Right forelimb (tissue), 1 donor: ENCODE measurements around the gene MRPL39.

Experiments
- DNase-seq: peaks from one replicate; pipeline ENCODE4 v3.0.0-alpha.2; 2018

Gene MRPL39

DNA sequence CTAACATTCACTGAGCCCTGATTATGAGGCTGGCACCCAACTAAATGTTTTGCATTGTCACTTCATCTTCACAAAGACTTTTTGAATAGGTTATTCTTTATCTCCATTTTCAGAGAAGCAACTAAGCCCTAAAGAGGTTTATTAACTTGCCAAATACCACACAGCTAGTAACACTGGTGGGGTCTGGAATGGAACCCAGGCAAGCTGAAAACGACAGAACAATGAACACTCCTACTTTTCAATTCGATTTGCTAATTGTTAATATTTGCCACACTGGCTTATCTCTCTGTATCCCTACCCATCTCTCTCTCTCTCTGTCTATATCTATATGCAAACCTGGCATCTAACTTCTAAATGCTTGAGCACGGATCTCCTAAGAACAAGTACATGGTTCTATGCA is 40.6 kb downstream of the MRPL39 start:
- DNase-seq, result no peak

DNA sequence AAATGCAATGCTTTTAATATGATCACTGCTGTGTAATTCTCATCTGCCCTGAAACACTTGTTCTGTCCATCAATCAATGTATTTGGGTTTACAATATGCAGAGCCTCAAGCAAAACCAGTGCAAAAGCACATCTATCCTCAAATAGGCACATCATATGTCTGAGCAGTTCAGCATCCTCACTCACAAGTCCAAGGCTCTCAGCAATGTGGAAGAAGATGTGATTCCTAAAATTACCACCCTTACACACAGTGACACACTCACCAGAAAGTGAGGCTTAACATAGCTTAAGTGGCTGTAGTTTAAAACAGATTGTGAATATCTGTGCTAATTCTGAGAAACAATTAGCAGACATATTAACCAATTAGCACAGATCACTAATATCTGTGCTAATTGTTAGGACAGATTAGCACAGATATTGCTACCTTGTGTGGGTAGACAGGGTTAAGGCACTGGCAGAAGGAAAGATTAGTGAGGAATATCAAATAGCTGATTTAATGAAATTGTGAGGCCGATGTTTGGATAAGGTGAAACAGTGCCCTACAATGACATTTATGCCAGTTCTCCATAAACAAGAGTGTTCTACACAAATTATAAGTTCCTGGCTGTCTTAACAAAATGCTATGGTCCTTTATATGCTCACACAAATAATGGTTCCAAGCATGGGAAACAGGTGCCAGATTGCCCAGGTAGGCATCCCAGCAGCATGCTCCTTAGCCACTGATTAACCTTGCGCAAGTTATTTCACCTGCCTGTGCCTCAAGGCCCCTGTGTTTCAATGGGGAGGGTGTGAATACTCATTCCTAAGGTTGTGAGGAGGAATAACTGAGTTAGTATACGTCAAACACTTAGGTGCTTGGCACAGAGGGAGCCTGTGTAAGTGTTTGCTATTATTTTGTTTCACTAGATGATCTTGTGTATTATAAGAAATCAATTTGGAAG is 41.7 kb downstream of the MRPL39 start:
- DNase-seq, result no peak

DNA sequence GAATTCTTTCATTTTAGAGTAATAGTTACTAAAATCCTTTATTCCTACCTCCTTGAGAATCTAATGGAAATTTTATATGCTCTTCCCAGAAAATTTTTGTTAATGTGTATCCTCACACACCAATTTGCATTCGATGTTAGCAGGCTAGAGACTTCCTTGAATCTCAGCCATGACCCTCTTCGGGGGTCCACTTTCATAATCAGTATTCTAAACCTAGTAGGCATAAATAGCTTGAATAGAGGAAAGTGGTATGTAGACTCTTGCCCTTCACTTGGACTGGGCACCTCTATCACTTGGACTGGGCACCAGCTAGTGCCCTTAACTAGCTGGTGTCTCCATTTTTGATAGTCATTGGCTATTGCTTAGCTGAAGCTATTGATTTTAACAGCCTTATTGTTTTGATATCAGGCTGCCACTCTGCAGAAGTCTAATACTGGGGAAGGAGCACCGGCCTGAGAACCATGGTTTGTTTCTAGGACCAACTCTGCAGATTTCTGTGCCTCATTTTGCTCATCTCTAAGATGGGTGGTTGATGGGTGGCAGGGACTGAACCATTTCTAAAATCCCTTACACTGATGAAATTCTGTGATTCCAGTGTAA is 42.8 kb downstream of the MRPL39 start:
- no peak for DNase-seq

DNA sequence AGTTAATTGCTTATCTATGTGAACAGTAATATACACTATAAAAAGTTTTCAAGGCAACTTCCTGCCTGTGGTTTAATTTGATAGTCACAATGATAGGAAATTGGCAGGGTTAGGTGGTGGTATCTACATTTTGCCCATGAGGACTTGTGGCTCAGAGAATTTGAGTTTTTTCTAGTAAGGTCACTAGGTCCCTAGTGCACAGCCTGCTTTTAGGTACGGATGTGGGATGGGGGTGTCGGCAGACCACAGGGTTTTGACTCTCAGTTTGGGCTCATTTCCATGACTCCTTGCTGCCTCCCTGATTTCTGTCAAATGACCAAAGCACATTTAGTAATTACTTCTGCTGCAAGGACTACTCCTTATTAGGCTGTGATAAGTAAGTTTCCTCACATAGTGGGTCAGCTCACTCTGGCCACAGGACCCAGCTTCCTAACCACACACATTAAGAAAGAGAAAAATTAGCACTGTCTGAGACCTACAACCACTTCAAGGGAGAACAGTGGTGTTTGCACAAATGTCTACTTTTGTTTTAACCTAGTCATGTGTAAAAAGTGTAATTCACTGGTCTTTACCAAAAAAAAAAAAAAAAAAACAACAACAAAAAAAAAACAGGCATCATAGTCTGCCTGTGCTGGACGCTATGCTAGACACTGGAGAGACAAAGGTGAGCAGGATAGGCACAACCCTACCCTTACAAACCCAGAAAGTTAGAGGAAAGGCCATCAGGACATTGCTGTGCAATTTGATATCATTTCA is 43.7 kb downstream of the MRPL39 start:
- DNase-seq, result no peak

DNA sequence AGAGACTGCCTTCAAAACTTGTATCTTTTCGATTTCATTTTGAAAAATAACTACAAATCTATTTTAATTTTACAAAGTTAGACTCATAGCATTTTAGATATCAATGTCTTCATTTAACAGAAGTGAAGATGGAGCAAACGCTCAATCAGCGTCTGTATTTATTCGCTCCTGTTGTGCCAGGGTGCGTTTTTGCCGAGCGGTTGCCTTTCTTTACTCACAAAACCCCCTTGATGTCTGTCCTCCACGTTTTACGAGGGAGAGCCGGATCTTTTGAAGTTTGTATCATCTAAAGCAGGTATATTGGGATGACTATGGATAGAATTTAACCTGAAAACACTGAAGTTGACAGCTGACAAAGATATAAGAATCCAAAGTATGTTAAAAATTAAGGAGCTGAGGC is 44.6 kb downstream of the MRPL39 start:
- no peak for DNase-seq

DNA sequence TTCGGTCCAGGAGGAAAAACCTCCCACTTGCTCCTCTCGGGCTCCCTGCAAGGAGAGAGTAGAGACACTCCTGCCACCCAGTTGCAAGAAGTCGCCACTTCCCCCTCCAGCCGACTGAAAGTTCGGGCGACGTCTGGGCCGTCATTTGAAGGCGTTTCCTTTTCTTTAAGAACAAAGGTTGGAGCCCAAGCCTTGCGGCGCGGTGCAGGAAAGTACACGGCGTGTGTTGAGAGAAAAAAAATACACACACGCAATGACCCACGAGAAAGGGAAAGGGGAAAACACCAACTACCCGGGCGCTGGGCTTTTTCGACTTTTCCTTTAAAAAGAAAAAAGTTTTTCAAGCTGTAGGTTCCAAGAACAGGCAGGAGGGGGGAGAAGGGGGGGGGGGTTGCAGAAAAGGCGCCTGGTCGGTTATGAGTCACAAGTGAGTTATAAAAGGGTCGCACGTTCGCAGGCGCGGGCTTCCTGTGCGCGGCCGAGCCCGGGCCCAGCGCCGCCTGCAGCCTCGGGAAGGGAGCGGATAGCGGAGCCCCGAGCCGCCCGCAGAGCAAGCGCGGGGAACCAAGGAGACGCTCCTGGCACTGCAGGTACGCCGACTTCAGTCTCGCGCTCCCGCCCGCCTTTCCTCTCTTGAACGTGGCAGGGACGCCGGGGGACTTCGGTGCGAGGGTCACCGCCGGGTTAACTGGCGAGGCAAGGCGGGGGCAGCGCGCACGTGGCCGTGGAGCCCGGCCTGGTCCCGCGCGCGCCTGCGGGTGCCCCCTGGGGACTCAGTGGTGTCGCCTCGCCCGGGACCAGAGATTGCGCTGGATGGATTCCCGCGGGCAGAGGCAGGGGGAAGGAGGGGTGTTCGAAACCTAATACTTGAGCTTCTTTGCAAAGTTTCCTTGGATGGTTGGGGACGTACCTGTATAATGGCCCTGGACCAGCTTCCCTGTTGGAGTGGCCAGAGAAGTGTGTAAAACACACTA is 45.3 kb downstream of the MRPL39 start:
- DNase-seq, result peak; percentile 82

DNA sequence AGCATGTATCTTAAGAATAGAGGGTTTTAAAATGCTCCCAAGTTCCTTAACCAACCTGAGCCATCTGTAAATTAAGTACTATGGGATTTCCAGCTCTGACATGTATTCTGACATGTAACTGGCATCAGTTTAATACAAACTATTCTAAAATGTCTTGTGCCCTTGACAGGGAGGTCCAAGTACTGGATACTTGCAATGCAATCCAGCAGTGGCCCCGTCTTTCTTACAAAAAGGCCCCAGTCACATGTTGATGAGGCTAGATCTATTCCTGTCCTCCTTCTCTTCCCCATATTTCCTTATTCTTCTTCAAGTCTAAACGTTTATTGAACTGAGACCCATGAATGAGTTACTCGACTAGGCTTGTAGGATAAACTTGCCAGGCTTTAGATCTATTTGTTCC is 46.4 kb downstream of the MRPL39 start:
- DNase-seq, result no peak

DNA sequence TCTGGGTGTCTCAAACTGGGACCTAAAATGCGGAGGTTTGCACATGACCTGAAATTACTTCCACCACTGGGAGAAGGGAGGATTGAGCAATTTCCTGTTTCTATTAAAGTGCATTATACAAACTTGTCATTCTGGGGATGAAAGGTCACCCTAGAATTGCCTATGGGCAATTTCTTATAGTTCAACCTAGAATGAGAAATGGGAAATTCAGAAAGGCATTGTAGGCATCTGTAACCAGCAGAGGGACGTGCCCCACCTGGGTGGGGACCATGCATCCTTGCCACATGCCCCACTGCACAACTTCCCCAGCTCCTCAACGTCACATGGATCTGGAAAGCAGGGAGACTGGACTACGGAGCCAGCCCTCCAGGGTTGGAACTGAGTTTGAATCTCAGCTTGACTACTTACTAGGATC is 47.0 kb downstream of the MRPL39 start:
- no peak for DNase-seq

DNA sequence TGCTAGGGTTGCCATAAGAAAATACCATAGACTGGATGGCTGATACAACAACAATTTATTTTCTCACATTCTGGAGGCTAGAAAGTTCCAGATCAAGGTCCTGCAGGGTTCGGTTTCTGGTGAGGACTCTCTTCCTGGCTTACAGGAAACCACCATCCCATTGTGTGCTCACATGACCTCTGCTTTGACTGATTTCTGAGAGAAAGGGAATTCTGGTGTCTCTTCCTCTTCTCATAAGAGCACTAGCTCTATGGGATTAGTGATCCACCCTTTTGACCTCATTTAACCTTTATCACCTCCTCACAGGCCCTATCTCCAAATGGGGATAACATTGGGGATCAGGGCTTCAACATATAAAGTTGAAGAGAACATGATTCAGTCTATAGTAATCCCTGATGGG is 47.5 kb downstream of the MRPL39 start:
- DNase-seq, result no peak

DNA sequence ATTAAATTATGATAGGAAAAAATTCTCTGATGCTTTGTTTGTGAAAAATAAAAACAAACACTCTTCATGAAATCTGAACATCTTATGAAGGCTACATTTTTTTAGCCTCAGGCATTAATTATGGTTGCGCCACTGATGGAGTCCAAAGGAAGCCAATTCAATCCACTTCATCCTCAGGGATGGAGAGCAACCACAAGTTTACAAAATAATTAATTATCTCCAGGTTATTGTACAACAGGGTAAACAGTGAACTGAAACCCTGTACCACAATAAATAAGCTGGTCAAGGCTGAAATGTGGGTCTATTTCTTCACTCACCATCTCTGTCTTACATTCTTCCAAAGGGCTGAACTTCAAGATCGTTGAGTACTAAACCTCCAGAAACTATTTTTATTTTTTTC is 49.2 kb downstream of the MRPL39 start:
- no peak for DNase-seq

DNA sequence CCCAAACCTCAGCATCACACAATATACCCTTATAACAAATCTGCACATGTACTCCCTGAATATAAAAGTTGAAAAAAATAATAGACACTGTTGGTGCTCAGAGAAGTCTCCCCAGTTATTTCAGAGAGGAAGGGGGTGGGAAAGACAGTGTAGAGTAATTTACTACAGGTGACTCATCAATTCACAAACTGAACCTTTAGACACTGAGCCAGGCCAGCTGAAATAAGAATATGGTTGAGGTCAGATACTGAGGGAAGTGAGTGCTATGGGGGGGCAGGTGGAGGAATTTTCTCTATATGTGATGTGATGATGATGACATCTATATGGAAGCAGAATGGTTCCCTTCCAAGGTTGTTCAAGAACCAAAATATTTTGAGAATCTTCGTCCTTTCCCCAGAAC is 50.1 kb downstream of the MRPL39 start:
- DNase-seq, result no peak

DNA sequence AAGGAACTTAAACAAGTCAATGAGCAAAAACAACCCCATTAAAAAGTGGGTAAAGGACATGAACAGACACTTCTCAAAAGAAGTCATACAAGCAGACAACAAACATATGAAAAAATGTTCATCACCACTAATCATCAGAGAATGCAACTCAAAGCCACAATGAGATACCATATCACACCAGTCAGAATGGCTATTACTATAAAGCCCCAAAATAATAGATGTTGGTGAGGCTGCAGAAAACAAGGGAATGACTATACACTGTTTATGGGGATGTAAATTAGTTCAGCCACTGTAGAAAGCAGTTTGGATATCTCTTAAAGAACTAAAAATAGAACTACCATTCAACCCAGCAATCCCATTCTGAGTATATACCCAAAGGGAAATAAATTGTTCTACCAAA is 51.2 kb downstream of the MRPL39 start:
- DNase-seq, result no peak

DNA sequence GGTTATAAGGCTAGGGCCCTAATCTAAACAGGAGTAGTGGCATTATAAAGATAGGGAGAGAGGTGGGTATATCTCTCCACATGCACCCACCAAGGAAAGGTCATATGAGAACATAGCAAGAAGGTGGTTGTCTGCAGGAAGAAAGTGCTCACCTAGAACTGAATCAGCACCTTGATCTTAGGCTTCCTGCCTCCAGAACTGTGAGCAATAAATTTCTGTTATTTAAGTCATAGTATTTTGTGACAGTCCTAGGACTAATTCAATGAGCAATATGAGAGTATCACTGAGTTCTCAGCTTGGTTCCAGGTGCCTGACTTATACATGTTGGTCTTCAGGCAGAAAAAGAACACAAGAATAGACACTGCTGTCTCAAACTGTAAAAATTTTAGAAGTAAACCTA is 51.8 kb downstream of the MRPL39 start:
- DNase-seq, result no peak

DNA sequence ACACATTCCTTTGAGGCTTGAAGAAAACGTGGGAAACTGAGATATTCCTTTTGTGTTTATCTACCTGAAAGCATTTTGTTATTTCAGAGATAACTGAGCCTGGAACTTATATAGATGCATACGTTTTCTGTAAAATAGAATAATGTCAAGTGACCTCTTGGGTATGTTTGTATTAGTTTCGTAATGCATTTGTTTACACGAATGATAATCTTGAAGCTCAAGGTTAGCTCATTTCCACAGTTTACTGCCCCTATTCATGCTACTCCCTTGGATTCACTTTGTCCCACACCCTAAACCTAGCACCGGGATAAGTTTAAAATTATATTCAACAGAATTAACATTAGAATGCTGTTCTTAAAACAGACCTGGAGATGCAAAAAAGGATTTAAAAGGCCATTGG is 54.4 kb downstream of the MRPL39 start:
- no peak for DNase-seq

DNA sequence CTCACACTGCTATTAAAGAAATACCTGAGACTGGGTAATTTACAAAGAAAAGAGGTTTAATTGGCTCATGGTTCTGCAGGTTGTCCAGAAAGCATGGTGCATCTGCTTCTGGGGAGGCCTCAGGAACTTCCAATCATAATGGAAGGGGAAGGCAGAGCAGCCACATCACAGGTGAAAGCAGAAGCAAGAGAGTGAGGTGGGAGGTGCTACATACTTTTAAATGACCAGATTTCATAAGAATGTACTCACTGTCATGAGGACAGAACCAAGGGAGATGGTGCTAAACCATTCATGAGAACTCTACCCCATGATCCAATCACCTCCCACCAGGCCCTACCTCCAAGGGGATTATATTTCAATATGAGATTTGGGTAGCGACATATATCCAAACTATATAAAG is 55.7 kb downstream of the MRPL39 start:
- no peak for DNase-seq

DNA sequence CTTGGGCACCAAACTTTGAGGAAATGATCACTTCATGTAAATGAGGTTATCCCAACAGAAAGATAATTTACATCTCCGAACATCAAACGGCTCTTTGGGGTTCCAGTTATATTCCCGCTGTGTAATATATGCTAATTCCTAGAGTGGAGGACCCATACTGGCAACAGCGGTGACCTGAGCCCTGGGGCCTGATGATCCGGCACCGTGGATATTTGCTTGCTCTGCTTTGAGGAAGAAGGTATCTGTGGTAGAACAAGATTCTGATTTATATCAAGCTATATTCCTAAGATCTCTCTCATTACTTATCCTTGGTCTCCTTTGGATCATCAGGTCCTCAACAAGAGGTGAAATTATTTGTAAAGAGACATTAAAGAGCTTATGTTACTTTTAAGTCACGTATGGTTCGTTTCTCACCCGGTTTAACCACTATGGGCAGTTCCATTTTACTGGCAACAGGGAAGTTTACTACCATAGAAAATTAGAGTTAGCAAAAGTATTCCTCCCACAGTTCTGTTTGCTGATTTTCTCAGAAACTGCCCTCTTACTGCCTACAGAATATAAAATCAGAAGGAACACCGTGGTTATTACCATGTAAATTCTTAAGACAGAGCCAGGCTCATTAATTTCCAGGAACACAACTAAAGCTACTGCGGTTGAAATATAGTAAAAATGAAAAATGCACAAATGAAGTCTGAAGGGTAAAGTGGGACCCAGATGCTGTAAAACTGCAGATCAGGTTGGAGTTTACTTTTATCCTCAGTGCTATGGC is 56.7 kb downstream of the MRPL39 start:
- DNase-seq, result no peak

DNA sequence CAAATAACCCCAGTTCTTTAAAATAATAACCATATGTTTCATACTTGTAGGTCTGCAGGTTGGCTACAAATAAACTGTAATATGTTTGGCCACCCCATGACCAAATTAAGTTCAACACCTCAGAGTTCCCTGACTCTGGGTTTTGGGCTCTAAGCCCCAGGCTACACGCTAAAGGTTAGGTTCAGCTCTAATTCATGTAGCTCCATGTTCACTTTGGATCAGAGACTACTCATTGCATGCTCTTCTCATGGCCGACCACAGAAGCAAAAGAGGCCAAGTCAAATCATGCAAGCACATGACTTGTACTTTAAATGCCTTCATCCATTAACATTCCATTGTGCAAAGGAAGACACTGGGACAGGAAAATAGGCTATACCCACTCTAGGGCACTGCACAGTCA is 66.2 kb downstream of the MRPL39 start:
- no peak for DNase-seq

DNA sequence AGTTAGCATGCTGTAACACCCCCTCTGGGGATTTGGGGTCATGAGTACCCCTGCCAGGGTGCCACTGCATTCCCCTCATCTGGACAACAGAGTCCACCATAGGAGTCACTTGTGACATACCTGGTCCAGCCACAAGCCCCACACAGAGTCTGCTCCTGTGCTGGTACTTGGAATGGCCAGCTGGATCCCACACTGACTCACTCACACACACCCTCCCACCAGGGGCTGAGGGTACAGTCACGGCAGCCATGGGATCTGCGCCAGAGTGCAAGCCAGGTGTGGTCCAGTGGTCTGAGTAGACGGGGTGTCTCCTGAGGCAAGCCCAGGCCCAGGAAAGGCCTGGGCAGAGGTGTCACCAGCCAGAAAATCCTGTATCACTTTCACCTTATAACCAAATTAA is 67.7 kb downstream of the MRPL39 start:
- no peak for DNase-seq

DNA sequence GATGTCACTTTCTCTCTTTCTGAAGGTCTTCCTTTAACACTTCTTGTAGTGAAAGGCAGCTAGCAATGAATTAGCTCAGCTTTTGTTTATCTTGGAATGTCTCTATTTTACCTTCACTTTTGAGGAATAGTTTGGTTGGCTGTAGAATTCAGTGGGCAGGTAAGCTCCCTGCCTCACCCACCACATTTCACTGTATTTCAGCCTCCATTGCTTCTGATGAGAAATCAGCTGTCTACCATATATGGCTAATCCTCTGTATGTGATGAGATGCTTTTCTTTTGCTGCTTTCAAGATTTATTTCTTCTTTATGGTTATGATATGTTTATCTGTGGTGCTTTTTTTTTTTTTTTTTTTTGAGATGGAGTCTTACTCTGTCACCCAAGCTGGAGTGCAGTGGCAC is 70.1 kb downstream of the MRPL39 start:
- DNase-seq, result no peak

DNA sequence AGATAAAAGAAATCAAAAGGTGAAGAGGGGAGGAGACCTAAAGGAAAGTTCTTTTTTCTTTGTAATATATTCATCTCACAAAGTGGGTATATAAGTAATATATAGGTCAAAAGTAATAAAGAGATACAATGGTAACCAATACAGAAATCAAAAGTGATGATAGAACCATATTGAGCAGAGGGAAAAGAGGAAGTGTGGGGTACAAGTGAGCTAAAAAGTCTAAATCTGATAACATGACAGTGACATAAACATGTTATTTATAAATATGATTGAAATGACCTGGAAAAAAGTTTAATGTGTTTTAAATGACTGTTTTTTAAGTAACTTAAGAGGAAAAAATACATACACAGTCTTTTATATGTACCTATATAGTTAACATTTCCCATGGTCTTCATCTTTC is 70.5 kb downstream of the MRPL39 start:
- DNase-seq, result no peak

DNA sequence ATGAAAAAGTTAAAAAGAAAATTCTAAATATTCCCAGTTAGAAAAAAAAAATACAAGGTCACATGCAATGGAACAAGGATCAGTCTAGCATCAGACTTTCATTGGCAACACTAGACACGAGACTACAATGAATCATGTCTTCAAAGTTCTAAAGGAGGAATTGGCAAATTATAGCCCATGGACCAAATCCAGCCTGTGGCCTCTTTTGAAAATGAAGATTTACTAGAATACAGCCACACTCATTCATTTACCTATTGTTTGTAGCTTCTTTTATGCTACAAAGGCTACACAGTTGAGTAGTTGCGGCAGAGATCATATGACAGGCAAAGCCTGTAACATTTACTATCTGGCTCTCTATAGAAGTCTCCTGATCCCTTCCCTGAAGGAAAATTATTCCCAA is 71.4 kb downstream of the MRPL39 start:
- no peak for DNase-seq
